NCI-H2196 treated with DMSO at 0.1 percent for 48 hours (cell line): Measurements from ENCODE around the gene WDFY4.

Experiments used
- DNase-seq: peaks from one replicate; lab custom pipeline; 2025; ENCODE audit not compliant: unreplicated experiment; lab: John Stamatoyannopoulos, UW

Gene WDFY4

GRCh38 chr10:49008091-49008490 lies 323.4 kb downstream of the WDFY4 start:
- DNase-seq, result no peak

GRCh38 chr10:49008505-49009198 lies 324.0 kb downstream of the WDFY4 start:
- no peak for DNase-seq

- DNase-seq, result no peak
Observed at GRCh38 chr10:49009199-49009979, 324.7 kb downstream of the WDFY4 start.

GRCh38 chr10:49010295-49010694 lies 325.6 kb downstream of the WDFY4 start:
- no peak for DNase-seq

GRCh38 chr10:49010865-49011264 lies 326.2 kb downstream of the WDFY4 start:
- no peak for DNase-seq

GRCh38 chr10:49011756-49012155 lies 327.1 kb downstream of the WDFY4 start:
- DNase-seq, result no peak

GRCh38 chr10:49012603-49013002 lies 327.9 kb downstream of the WDFY4 start:
- no peak for DNase-seq

- DNase-seq, result no peak
Observed at GRCh38 chr10:49015700-49016099, 331.0 kb downstream of the WDFY4 start.

- no peak for DNase-seq
Observed at GRCh38 chr10:49021685-49022084, 337.0 kb downstream of the WDFY4 start.

- no peak for DNase-seq
Observed at GRCh38 chr10:49023071-49023470, 338.4 kb downstream of the WDFY4 start.

GRCh38 chr10:49023752-49024151 lies 339.1 kb downstream of the WDFY4 start:
- DNase-seq, result no peak

GRCh38 chr10:49024484-49024883 lies 339.8 kb downstream of the WDFY4 start:
- DNase-seq, result no peak

GRCh38 chr10:49025347-49025983 lies 340.8 kb downstream of the WDFY4 start:
- no peak for DNase-seq

- no peak for DNase-seq
Observed at GRCh38 chr10:49028639-49029038, 344.0 kb downstream of the WDFY4 start.

- DNase-seq, result no peak
Observed at GRCh38 chr10:49029666-49030065, 345.0 kb downstream of the WDFY4 start.
